ES-I3 (cell line): ENCODE data around the gene ZFHX3.
"Not testable (repeated sequence)": the region's sequence is repeated elsewhere in the genome, so short reads cannot be mapped to it uniquely, and the experiment has no call there.

Experiments
- H3K36me3 ChIP-seq: 2 replicates; pipeline ENCODE4 v1.6.1; 2013; ENCODE audit warnings: mild to moderate bottlenecking, low read length, control low read depth, moderate library complexity; ENCODE audit not compliant: insufficient read depth
- H3K4me1 ChIP-seq: 2 replicates; pipeline ENCODE4 v1.6.1; 2013; ENCODE audit warnings: mild to moderate bottlenecking, control low read depth, low read length; ENCODE audit not compliant: insufficient read depth
- H3K9ac ChIP-seq: 2 replicates; pipeline ENCODE4 v1.6.1; 2013; ENCODE audit warnings: low read depth, mild to moderate bottlenecking, low read length, moderate library complexity
- H3K9me3 ChIP-seq: 2 replicates; pipeline ENCODE4 v1.6.1; 2013; ENCODE audit warnings: mild to moderate bottlenecking, low read length, moderate library complexity; ENCODE audit not compliant: control insufficient read depth, insufficient read depth

Gene ZFHX3

DNA sequence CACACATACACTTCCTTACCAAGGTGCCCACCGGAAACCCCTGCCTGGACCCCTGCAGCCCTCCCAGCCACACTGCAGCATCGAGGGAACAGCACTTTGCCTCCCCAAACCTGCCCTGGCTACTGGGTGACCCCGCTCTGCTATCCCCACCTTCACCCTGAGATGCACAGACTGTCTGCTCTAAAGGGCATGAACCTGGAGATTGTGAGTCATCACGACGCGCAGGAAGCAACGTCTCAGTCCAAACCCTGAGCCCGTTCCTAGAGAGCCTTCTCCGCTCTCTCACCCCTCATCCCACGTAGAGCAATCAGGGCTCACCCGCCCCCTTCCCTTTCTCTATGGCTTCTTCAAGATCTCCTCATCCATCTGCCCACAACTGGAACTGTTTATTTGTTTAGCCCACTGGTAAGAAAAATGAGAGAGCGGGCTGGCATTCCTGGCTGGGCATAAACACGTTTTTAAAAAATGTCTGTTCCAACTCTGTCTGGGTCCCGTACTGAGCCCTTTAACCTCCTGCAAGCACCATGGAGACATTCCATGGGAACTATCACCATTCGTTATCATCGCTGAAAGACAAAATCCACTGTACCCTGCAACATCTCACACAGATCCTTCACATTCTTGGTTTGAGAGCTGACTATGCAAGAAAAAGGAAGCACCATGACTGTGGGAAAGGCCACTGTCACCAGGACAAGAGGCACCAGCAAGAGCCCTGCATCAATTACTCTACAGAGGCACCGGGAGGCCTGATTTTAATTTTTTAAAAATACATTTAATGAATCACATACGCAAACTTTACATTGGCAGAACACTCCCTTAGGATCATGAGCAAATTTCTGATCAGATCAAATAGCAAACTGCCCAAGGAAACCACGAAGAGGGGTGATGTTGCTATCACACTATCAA lies 28.2 kb downstream of the ZFHX3 start:
- H3K9me3 ChIP-seq = no peaks in the 10 kb centered on the region
- H3K36me3 ChIP-seq = no peaks in the 10 kb centered on the region
- no peaks in the 10 kb centered on the region; the same call in 1 of the 2 replicates for H3K4me1 ChIP-seq
- no peak overlapping the region for H3K9ac ChIP-seq

DNA sequence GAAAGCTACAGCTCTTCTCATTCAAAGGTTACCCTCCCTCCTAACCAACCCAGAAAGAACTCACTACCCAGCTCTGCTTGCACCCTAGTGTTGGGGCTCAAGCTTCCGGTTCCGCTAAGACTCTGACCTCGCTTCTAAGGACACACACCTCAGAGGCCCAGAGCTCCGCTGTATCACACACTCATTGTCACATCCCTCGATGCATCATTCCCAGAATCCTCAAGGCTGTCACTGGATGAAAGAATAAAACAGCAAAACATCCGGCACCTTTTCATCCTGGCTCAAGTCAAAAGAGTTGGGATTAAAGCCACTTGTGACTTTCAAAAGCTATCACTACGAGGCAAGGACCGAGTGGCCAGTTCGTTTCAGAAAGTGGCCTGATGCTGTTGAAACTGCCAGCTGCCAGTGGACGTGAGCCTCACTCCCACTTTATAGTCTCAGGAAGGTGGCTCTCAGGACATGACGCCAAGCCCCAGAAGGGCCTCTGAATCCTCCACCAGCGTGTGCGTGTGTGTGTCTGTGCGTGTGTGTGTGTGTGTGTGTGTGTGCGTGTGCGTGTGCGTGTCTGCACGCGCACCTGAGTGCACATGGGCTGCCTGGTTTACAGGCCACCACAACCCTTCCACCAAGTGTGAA lies 29.0 kb downstream of the ZFHX3 start:
- H3K9me3 ChIP-seq = no peaks in the 10 kb centered on the region
- H3K9ac ChIP-seq = no peak overlapping the region
- H3K36me3 ChIP-seq = no peaks in the 10 kb centered on the region
- H3K4me1 ChIP-seq = no peaks in the 10 kb centered on the region; the same call in 1 of the 2 replicates

DNA sequence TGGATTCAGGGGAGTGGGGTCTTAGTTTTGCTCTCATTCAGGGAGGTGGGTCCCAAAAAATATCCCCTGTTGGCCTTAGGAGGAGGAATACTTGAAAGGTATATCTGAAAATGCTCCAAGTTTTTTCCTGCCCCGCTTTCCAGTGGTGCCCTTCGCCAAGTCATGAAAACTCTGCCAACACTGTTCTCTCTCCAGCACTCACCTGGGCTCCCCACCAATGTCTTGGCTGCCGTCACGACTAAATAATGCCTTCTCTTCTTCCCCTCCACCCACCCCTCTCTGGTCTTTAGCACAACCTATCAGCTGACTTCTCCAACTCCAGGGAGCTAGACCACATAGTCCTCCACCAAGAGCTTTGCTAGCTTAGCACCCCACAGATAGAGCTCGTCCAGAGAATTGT lies 30.6 kb downstream of the ZFHX3 start:
- H3K9ac ChIP-seq = no peak overlapping the region
- no peaks in the 10 kb centered on the region for H3K36me3 ChIP-seq
- H3K9me3 ChIP-seq = no peaks in the 10 kb centered on the region
- no peaks in the 10 kb centered on the region; the same call in 1 of the 2 replicates for H3K4me1 ChIP-seq

DNA sequence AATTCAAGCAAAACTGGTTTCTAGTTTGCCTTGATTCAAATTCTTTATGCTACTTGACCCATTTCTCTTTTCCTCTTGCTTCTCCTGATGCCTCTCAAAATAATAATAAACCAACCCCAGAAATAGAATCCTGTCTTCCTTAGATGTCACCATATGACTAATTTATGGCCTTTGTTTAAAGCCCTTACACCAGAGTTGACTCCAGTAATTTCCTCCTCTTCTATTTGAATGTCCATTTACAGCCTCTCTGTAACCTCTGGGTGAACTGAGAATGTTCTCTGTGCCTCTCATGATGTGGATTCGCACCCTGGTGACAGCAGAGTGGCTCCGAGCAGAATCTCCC lies 31.5 kb downstream of the ZFHX3 start:
- Histone ChIP-seq H3K9ac (no peak overlapping the region), H3K36me3 (no peaks in the 10 kb centered on the region), H3K9me3 (no peaks in the 10 kb centered on the region), H3K4me1 (no peaks in the 10 kb centered on the region; the same call in 1 of the 2 replicates)

DNA sequence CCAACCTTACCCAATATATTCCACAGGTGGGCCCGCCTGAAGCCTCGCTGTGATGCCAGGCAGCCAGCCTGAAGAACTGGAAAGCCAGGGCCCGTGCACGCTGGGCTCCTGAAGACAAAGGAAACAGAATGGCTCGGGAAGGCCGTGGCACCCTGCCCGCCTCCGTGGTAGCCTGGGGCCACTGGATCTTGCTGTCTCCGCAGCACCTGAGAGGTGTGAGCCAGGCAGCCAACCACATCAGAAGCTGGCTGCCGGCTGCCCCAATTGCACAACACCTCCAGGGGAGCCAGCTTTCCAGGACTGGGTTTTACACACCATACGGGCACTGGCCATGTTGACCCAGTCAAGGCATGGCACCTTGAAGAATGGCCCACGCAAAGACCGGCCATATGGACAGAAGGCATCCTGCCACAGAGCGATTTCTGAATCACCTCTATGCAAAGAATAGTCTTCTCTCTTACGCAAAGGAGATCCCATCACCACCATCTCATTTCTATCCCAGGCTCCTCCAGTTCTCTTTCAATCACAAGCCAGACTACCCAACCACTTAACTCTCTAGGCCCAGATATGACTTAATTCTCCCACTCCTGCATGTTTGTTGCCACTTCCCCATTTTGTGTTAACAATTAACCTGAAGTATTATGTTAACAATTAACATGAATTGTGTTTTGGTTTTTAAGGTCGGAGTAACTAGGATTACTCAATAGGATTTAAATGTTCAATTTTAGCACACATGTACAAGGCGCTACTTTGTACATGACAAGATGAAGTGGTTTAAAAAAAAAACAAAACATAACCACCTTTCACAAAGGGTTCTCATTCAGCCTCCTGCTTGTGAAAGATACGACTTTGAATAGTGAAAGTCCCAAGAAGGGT lies 32.1 kb downstream of the ZFHX3 start:
- H3K9me3 ChIP-seq = no peaks in the 10 kb centered on the region
- H3K36me3 ChIP-seq = no peaks in the 10 kb centered on the region
- no peak overlapping the region for H3K9ac ChIP-seq
- H3K4me1 ChIP-seq = no peaks in the 10 kb centered on the region; the same call in 1 of the 2 replicates

DNA sequence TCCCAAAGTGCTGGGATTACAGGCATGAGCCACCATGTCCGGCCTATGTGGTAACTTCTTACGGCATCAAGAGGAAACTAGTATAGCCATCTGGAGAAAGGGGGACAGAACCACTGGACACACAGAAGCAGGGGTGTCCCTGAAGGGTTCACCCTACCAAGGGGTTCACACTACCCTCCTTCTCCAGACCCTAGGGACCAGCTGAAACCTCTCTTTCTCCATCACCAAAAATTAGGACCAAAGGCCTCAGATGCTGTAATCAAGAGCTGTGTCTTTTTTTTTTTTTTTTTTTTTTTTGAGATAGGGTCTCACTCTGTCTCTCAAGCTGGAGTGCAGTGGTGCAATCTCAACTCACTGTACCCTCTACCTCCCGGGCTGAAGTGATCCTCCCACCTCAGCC lies 33.2 kb downstream of the ZFHX3 start:
- Histone ChIP-seq H3K4me1 (peaks cover 2% of the 10 kb centered on the region; the same call in 1 of the 2 replicates), H3K9ac (no peak overlapping the region), H3K9me3 (no peaks in the 10 kb centered on the region)

DNA sequence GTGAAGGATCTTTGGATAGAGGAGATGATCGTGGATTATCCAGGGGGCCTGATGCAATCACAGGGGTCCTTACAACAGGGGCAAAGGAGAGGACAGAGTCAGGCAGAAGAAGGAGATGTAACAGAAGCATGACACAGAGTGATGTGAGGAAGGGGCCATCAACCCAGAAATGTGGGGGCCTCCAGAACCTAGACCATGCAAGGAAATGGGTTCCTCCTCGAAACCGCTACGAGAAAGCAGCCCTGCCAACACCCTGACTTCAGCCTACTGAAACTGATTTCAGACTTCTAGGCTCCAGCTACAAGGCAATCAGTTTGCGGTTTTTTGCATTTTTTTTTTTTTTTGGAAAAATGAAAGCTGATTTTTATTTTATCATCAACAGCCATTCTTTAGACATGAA lies 34.0 kb downstream of the ZFHX3 start:
- Histone ChIP-seq H3K4me1 (peaks cover 2% of the 10 kb centered on the region; the same call in 1 of the 2 replicates), H3K36me3 (no peaks in the 10 kb centered on the region), H3K9ac (no peak overlapping the region), H3K9me3 (no peaks in the 10 kb centered on the region)

More for the DNA sequence above, 33.2 kb downstream of the ZFHX3 start:
- H3K36me3 ChIP-seq = no peaks in the 10 kb centered on the region

DNA sequence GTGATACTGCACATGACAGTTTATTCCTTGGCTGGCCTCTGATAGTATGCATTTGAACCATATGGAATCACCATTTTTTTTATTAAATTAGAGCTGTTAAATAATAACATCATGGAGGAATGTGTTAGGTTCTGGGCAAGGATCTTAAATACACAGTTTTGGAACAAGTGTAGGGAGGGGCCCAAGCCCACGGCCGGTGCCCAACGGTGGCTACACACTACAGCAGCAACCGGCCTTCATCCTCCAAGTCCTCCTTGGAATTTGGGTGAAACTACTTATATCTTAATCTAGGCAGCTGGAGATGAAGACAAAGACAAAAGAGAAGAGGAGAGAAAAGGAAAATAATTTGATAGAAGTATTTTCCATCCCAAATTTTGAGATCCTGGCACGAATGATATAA lies 35.6 kb downstream of the ZFHX3 start:
- Histone ChIP-seq H3K9me3 (no peaks in the 10 kb centered on the region), H3K4me1 (peaks cover 2% of the 10 kb centered on the region; the same call in 1 of the 2 replicates), H3K9ac (no peak overlapping the region), H3K36me3 (no peaks in the 10 kb centered on the region)

DNA sequence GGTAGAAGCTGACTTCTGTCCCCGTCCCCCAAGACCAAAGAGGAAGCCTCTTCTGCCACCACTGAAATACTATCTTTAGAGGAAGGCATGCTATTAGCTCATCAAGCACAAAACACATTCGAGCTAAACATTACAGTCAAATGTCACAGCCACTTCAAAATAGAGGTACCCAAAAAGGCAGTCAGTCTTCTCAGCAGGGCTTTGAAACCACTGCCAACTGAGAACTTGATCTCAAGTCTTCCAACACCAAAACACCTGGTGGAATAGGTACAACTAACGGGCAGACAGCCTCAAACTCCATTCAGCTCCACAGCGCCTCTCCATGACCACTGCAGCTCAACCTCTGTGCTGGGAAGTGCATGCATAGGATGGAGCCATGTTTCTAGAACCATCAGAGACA lies 36.0 kb downstream of the ZFHX3 start:
- no peaks in the 10 kb centered on the region for H3K9me3 ChIP-seq
- no peaks in the 10 kb centered on the region for H3K36me3 ChIP-seq
- H3K4me1 ChIP-seq = peaks cover 2% of the 10 kb centered on the region; the same call in 1 of the 2 replicates
- no peak overlapping the region for H3K9ac ChIP-seq

DNA sequence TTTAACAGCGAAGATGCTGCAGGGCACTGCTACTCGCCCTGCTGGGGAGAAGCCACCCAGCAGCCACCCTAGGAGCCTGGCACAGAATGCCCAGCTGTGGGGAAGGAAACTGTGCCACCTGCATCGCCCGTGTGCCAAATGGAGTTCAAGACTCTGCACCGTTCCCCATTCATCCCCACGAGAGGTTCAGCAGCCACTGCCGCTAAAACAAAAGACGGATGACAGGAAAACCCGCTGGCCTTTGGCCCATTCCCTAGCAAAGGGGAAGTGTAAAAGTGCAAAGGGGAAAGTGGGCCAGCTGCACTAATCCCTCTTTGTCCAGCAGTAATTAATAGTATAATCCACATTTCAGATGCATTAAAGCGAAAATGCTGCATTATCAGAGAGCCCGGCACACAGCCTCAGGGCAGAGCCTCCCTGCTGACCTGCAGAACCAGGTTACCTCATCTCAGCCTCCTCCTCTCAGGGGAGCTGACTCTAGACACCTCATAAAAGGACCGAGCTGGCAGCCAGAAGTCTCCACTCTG lies 37.7 kb downstream of the ZFHX3 start:
- Histone ChIP-seq H3K9ac (no peak overlapping the region), H3K9me3 (no peaks in the 10 kb centered on the region), H3K4me1 (peaks cover 2% of the 10 kb centered on the region; the same call in 1 of the 2 replicates), H3K36me3 (no peaks in the 10 kb centered on the region)

DNA sequence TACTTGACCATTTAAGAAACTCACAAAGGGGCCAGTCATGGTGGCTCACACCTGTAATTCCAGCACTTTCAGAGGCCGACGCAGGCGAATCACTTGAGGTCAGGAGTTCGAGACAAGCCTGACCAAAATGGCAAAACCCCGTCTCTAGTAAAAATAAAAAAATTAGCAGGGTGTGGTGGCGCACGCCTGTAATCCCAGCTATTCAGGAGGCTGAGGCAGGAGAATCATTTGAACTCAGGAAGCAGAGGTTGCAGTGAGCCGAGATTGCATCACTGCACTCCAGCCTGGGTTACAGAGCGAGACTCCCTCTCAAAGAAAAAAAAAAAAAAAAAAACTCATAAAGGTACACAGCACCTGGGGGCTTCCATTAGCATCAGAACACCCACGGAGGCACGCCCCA lies 38.2 kb downstream of the ZFHX3 start:
- not testable (repeated sequence) for H3K9me3 ChIP-seq, H3K9ac ChIP-seq, H3K4me1 ChIP-seq, H3K36me3 ChIP-seq

DNA sequence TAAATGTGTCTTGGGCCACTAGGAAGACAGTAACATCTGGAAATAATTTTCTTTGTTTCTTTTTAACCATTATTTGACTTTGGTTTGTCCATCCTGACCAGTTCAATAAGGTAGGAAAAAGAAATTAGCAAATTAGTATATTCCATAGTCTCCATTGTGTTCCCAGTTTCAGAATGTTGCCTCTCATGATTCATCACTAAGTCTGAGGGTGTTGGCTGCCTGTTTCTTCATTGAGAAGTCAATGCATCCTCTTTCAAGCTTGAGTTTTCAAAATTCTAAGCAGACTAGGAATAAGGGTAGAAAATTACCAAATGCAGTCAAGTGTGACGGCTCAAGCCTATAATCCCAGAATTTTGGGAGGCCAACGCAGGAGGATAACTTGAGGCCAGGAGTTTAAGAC lies 41.9 kb downstream of the ZFHX3 start:
- no peak overlapping the region for H3K9ac ChIP-seq
- peaks cover 2% of the 10 kb centered on the region; the same call in 1 of the 2 replicates for H3K4me1 ChIP-seq
- H3K36me3 ChIP-seq = no peaks in the 10 kb centered on the region; the same call in 1 of the 2 replicates
- peaks cover 6% of the 10 kb centered on the region; the same call in 1 of the 2 replicates for H3K9me3 ChIP-seq

DNA sequence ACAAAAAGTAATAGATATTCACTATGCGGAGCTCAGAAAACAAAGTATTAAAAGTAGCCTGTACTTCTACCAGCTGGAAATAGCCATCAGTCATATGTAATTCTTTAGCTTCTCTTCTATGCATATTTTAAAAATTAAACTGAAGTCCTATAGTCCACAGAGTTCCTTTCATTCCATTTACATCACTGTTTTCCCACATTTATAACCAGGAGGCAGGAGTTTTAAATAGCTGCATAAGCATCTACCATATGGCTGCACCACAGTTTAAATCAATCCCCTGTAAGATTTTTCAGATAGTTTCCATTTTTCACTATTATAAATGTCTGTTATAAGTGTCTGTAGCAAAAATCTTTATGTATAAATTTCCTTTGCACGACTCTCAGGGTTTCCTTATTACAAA lies 45.1 kb downstream of the ZFHX3 start:
- Histone ChIP-seq H3K9me3 (peaks cover 11% of the 10 kb centered on the region), H3K4me1 (no peaks in the 10 kb centered on the region), H3K36me3 (no peaks in the 10 kb centered on the region; the same call in 1 of the 2 replicates), H3K9ac (no peak overlapping the region)
